ENCODE results near the gene PDZRN3. TPM values are rescaled to one million over a fixed set of nuclear protein-coding genes. Genes with fewer than 3 reads are reported as not detected.

Gene PDZRN3
- total and polyA plus RNA-seq, 2 experiments from 2014 or later = 7.5 to 14.0 TPM

- Mint-ChIP-seq H3K4me3 (no peak overlapping the region), H3K9me3 (no peaks in the 10 kb centered on the region), H3K27me3 (ENCODE audit: insufficient read depth, low read depth, poor library complexity) (peaks cover 15% of the 10 kb centered on the region), H3K36me3 (ENCODE audit: low read depth) (no peaks in the 10 kb centered on the region), H3K4me1 (peaks cover 12% of the 10 kb centered on the region; the same call in 2 of the 3 replicates), H3K27ac (no peak overlapping the region)
- Histone ChIP-seq H2AFZ (no peak overlapping the region), H3K4me1 (ENCODE audit: insufficient read depth) (peaks cover 10% of the 10 kb centered on the region), H3K27me3 (ENCODE audit: insufficient read depth) (peaks cover 35% of the 10 kb centered on the region), H3K4me3 (no peak overlapping the region), H3K79me2 (replicated peaks; ENCODE audit: insufficient read depth) (no peaks in the 10 kb centered on the region), H3K27ac (ENCODE audit: low read depth) (no peak overlapping the region), H4K20me1 (replicated peaks; ENCODE audit: insufficient read depth) (no peaks in the 10 kb centered on the region; the same call in 1 of the 2 replicates), H3K4me2 (peak overlapping the region; percentile 45; the same call in 1 of the 2 replicates), H3F3A (replicated peaks; ENCODE audit: low read depth) (no peaks in the 10 kb centered on the region), H3K9me2 (ENCODE audit: insufficient read depth) (no peaks in the 10 kb centered on the region), H3K36me3 (ENCODE audit: insufficient read depth) (no peaks in the 10 kb centered on the region)
- TF ChIP-seq CTCF (conservative IDR thresholded peaks at IDR 0.05; ENCODE audit: low read depth in 2 of 2) = no peak
- no peak for TF ChIP-seq STAT1 (IDR thresholded peaks at IDR 0.05; ENCODE audit: unreplicated experiment)
- no peak for TF ChIP-seq EZH2 (IDR thresholded peaks at IDR 0.05; ENCODE audit: low read depth, unreplicated experiment)
- TF ChIP-seq POLR2AphosphoS5 (IDR thresholded peaks at IDR 0.05; ENCODE audit: low read depth) = no peak
- TF ChIP-seq NANOG (IDR thresholded peaks at IDR 0.05; ENCODE audit: borderline replicate concordance) = no peak
- TF ChIP-seq ETS1 (IDR thresholded peaks at IDR 0.05) = no peak
- TF ChIP-seq ZNF114 (CRISPR knock-in tag; IDR thresholded peaks at IDR 0.05) = no peak
- no peak for TF ChIP-seq ZNF331 (CRISPR knock-in tag; IDR thresholded peaks at IDR 0.05; ENCODE audit: low read depth)
- no peak for TF ChIP-seq JUNB (IDR thresholded peaks at IDR 0.05; ENCODE audit: unreplicated experiment)
- no peak for TF ChIP-seq REST (IDR thresholded peaks at IDR 0.05; ENCODE audit: unreplicated experiment)
- no peak for TF ChIP-seq EZH2phosphoT487 (IDR thresholded peaks at IDR 0.05; ENCODE audit: unreplicated experiment)
- TF ChIP-seq ZNF462 (CRISPR knock-in tag; IDR thresholded peaks at IDR 0.05) = no peak
- TF ChIP-seq CREB1 (CRISPR knock-in tag; IDR thresholded peaks at IDR 0.05; ENCODE audit: low read depth) = no peak
- ATAC-seq (no peak), DNase-seq (ENCODE audit: low spot score) (no peak)
These were observed 60.7 kb downstream of the PDZRN3 start for GRCh38 chr3:73563896-73564582.
